Measurements from ENCODE around the gene TMEM202.

DNA sequence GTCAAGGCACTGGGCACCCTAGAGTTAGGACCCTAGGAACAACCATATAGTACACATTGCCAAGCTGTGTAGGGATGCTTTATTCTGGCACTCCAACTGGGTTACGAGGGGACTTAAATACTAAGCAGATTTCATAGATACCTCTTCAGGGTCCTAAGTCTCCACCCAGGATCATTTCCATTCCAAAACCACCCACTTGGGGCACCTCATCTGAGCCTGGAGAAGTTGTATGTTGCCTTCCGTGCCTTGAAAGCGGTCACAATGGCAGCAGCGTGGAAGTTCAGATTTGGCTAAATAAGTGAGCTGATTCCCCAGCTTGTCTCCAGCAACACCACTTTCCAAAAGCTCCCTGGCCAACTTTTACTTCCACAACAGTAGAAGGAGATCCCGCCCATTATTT lies 4.6 kb downstream of the TMEM202 start:
- TF ChIP-seq CTCF (conservative IDR thresholded peaks at IDR 0.05 in 1 of 2, IDR thresholded peaks at IDR 0.05 in 1 of 2; ENCODE audit: low read depth in 1 of 2, low read length in 2 of 2): no peak
- TF ChIP-seq EZH2 (IDR thresholded peaks at IDR 0.05; ENCODE audit: low read length, missing control alignments): no peak

All from fibroblast of lung (primary cell).